NT2/D1 (cell line): ENCODE data around the gene CNTLN.

Source experiments
- YY1 ChIP-seq: IDR thresholded peaks from 2 replicates; pipeline ENCODE4 v1.6.1; 2011; ENCODE audit not compliant: insufficient read length, insufficient read depth
- ZNF274 ChIP-seq: IDR thresholded peaks from 2 replicates; pipeline ENCODE4 v1.6.1; 2011; ENCODE audit warnings: mild to moderate bottlenecking, low read depth, low read length

DNA sequence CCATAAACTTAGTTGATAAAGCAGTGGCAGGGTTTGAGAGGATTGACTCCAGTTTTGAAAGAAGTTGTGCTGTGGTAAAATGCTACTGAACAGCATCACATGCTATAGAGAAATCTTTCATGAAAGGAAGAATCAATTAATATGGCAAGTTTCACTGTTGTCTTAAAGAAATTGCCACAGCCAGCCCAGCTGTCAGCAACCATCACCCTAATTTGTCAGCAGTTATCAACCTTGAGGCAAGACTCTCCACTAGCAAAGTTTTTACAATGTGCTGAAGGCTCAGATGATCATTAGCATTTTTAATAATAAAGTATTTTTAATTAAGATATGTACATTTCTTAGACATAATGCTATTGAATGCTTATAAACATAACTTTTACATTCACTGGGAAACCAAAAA is 343.0 kb downstream of the CNTLN start:
- TF ChIP-seq YY1 (no peak), ZNF274 (no peak)
